HFF-Myc (cell line): ENCODE data around the gene COA1.
"Not testable (repeated sequence)": the region's sequence is repeated elsewhere in the genome, so short reads cannot be mapped to it uniquely, and the experiment has no call there.

Experiments
- DNase-seq: peaks from one replicate; pipeline ENCODE4 v3.0.0-alpha.2; 2011; ENCODE audit warnings: low read depth; ENCODE audit errors: extremely low read depth
- H3K4me3 ChIP-seq: replicated peaks from 2 replicates; pipeline ENCODE4 v1.5.1; 2011; ENCODE audit warnings: low read depth, mild to moderate bottlenecking, control low read depth, low read length
- CTCF ChIP-seq: IDR thresholded peaks from 2 replicates; pipeline ENCODE4 v1.5.1; 2012; ENCODE audit warnings: mild to moderate bottlenecking, low read depth, low read length, control low read depth; ENCODE audit errors: missing control alignments

The COA1 gene

DNA sequence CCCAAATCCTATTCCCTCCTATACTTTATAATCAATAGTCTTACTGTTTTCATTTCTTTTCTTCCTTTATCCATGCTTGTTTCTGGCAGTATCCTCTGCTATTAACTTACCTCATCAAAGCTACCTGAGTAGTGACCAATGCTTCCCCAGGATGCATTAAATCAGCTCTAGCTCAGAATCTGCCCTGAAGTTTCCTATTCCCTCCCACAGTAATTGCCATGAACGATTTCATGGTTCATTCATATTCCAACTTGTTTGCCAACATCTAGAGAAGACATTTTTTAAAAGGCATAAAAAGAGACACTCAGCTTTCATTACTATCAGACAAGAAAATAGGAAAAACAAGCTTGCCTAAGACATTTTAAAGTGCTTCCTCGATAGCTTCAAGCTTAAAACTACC, 42.3 kb downstream of the COA1 start:
- no peak overlapping the region for H3K4me3 ChIP-seq
- TF ChIP-seq CTCF: no peak
- DNase-seq: no peak

DNA sequence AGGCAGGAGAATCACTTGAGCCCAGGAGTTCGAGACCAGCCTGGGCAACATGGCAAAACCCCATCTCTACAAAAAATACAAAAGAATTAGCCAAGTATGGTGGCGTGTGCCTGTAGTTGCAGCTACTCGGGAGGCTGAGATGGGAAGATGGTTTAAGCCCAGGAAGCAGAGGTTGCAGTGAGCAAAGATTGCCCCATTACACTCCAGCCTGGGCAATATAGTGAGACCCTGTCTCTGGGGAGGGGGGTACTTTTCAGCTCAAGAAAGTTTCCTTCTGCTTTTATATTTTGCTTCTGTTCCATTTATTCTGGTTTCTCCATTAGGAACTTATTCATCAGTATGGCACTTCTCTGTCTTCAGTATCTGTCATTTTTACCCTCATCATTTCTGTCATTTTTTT, 48.6 kb downstream of the COA1 start:
- no peak for TF ChIP-seq CTCF
- H3K4me3 ChIP-seq: no peak overlapping the region
- no peak for DNase-seq

DNA sequence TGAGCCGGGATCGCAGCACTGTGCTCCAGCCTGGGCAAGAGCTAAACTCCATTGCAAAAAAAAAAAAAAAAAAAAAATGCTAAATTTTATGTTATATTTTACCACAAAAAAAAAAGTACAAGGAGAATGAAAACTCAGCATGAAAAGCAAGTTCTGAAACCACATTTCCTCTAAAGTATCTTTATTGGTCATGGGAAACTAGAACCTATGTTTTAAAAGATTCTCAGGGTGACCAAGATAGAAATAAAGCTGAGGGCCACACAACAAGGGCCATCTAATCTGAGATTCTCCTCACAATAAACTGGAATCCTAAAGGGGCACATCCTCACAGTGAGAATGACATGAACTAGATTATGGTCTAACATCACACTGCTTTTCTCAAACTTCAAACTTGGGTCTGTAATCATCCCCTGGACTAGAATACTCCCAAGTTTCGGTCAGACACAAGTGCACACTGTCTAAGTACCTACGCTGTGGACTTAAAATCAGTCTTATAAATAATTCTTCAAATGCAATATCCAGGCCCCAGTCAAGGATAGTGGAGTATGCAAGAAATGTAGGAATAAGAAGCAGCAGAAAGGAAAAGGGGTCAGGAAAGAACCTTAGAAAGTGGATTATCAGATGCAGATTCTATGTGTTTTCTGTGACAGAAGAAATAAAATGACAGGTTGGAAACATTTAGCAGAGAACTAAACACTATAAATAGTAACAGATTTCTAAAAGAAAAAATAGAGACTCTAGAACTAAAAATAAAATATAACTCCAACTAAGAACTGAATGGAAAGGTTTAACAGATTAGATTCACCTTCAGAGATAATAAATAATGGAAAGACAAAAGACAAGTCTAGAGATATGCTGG, 49.9 kb downstream of the COA1 start:
- TF ChIP-seq CTCF: no peak
- DNase-seq: no peak
- no peak overlapping the region for H3K4me3 ChIP-seq

- no peak for TF ChIP-seq CTCF
- H3K4me3 ChIP-seq: no peak overlapping the region
- no peak for DNase-seq
These were observed 51.0 kb downstream of the COA1 start for GRCh38 chr7:43678315-43678714.

- no peak for DNase-seq
- no peak overlapping the region for H3K4me3 ChIP-seq
- TF ChIP-seq CTCF: no peak
These were observed 51.5 kb downstream of the COA1 start for GRCh38 chr7:43677864-43678263.

DNA sequence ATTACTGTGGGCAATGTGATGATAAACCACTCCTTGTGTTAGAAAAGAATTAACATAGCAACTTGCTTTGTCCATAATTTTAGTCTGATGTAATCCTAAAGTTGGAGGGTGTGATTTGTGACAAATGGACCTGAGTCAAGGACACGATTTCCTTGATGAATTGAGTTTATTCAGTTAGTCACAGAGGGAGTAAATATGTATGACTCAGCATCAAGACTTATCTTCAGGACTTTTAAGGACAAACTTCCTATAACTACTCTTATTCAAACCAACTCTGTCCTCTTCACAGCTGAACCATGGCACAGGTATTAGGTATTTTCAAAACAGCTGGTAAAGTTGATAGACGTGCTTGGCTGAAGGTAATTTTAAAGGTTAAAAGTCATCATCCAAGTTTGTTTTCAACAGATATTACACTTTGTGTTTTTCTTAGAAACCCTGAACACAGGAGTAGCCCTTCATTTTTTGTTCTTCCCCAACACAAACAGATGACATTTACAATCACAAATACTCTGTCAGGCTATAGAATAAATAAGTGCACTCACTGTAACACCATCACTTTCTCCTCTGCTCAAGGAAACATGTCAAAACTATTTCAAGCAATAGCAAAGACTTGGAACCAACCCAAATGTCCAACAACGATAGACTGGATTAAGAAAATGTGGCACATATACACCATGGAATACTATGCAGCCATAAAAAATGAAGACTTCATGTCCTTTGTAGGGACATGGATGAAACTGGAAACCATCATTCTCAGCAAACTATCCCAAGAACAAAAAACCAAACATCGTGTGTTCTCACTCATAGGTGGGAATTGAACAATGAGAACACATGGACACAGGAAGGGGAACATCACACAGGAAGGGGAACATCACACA, 54.5 kb downstream of the COA1 start:
- no peak overlapping the region for H3K4me3 ChIP-seq
- no peak for TF ChIP-seq CTCF
- no peak for DNase-seq

DNA sequence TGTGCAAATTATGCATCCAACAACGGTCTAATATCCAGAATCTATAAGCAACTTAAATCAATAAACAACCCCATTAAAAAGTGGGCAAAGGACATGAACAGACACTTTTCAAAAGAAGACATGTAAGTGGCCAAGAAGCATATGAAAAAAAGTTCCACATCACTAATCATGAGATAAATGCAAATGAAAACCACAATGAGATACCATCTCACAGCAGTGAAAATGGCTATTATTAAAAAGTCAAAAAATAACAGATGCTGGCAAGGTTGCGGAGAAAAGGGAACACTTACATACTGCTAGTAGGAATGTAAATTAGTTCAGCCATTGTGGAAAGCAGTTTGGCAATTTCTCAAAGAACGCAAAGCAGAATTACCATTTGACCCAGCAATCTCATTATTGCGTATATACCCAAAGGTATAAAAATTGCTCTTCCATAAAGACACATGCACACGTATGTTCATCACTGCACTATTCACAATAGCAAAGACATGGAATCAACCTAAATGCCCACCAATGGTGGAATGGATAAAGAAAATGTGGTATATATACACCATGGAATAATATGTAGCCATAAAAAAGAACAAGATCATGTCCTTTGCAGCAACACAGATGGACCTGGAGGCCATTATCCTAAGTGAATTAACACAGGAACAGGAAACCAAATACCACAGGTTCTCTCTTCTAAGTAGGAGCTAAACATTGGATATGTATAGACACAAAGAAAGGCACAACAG, 55.9 kb downstream of the COA1 start:
- DNase-seq, H3K4me3 ChIP-seq: not testable (repeated sequence)
